ENCODE results near the gene EOMES. TPM values are rescaled to one million over a fixed set of nuclear protein-coding genes. Genes with fewer than 3 reads are reported as not detected.

EOMES gene
- total and polyA plus RNA-seq, 9 donors = 0.05 to 2.2 (median 0.20) TPM; not detected in 2

GRCh38 chr3:27737091-27737490 is 15.0 kb upstream of the EOMES start:
- intact Hi-C loops (cut with DNase I) = no loop called here
- no peaks in the 10 kb centered on the region for H3K9me3 ChIP-seq
- no peak for DNase-seq
- H3K27me3 ChIP-seq = no peaks in the 10 kb centered on the region
- no peak overlapping the region for H3K4me3 ChIP-seq
- H3K27ac ChIP-seq = no peak overlapping the region
- TF ChIP-seq CTCF (IDR thresholded peaks at IDR 0.05) (no peak), EP300 (IDR thresholded peaks at IDR 0.05) (no peak), POLR2A (IDR thresholded peaks at IDR 0.05) (no peak)
- no peaks in the 10 kb centered on the region for H3K36me3 ChIP-seq
- H3K4me1 ChIP-seq (ENCODE audit: insufficient read depth) = no peaks in the 10 kb centered on the region

GRCh38 chr3:27730774-27731659 is 8.9 kb upstream of the EOMES start:
- no peak for DNase-seq
- 3 to 4% (median 4%) methylated on average over 31 of the region's 31 CpGs for WGBS, 3 donors
- peaks cover 4% of the 10 kb centered on the region for H3K27me3 ChIP-seq
- no peak overlapping the region for H3K27ac ChIP-seq
- H3K4me3 ChIP-seq = no peak overlapping the region
- no peaks in the 10 kb centered on the region for H3K36me3 ChIP-seq
- no peaks in the 10 kb centered on the region for H3K9me3 ChIP-seq
- TF ChIP-seq POLR2A (IDR thresholded peaks at IDR 0.05) (no peak), CTCF (IDR thresholded peaks at IDR 0.05) (no peak), EP300 (IDR thresholded peaks at IDR 0.05) (no peak)
- intact Hi-C loops (cut with DNase I) = no loop called here
- H3K4me1 ChIP-seq (ENCODE audit: insufficient read depth) = peaks cover 3% of the 10 kb centered on the region

- H3K27ac ChIP-seq = no peak overlapping the region
- intact Hi-C loops (cut with DNase I) = no loop called here
- peaks cover 4% of the 10 kb centered on the region for H3K27me3 ChIP-seq
- H3K4me1 ChIP-seq (ENCODE audit: insufficient read depth) = peaks cover 3% of the 10 kb centered on the region
- H3K4me3 ChIP-seq = no peak overlapping the region
- TF ChIP-seq EP300 (IDR thresholded peaks at IDR 0.05) = no peak
- TF ChIP-seq POLR2A (IDR thresholded peaks at IDR 0.05) = no peak
- no peak for TF ChIP-seq CTCF (IDR thresholded peaks at IDR 0.05)
- WGBS, 3 donors = 1 to 3% (median 1%) methylated on average over 41 of the region's 41 CpGs
- H3K36me3 ChIP-seq = no peaks in the 10 kb centered on the region
- no peaks in the 10 kb centered on the region for H3K9me3 ChIP-seq
- DNase-seq = no peak
Observed at GRCh38 chr3:27729748-27730611, 7.9 kb upstream of the EOMES start.

- intact Hi-C loops (cut with DNase I) = no loop called here
- no peak overlapping the region for H3K27ac ChIP-seq
- peaks cover 4% of the 10 kb centered on the region for H3K27me3 ChIP-seq
- no peak for DNase-seq
- TF ChIP-seq POLR2A (IDR thresholded peaks at IDR 0.05) (no peak), CTCF (IDR thresholded peaks at IDR 0.05) (no peak), EP300 (IDR thresholded peaks at IDR 0.05) (no peak)
- H3K4me3 ChIP-seq = no peak overlapping the region
- no peaks in the 10 kb centered on the region for H3K36me3 ChIP-seq
- peaks cover 3% of the 10 kb centered on the region for H3K4me1 ChIP-seq (ENCODE audit: insufficient read depth)
- 7 to 9% (median 8%) methylated on average over 12 of the region's 12 CpGs for WGBS, 3 donors
- no peaks in the 10 kb centered on the region for H3K9me3 ChIP-seq
Observed at GRCh38 chr3:27729325-27729724, 7.2 kb upstream of the EOMES start.

All from ovary (tissue), 9 donors.